Stimulated activated effector memory CD8-positive, alpha-beta T cell treated with anti-CD3 and anti-CD28 coated beads, Interleukin-12 subunit alpha, Interleukin-12 subunit beta, amount 100 ng/mL, for 72 hours (primary cell): Measurements from ENCODE around the gene PLA2G2A.
"Not testable (repeated sequence)": the region's sequence is repeated elsewhere in the genome, so short reads cannot be mapped to it uniquely, and the experiment has no call there.

Experiments
- ATAC-seq: fragments of 150-1000 bp; cut with Tn5 transposase; 2 replicates; pipeline ENCODE4 v1.10.0; 2021
- DNase-seq, 2 donors: peaks; one replicate each; pipeline ENCODE4 v3.0.0; 2021 to 2022; ENCODE audit warnings: low spot score in 2 of 2
- H3K27ac Mint-ChIP-seq: one replicate; pipeline ENCODE4 v1.8.0; 2022; ENCODE audit warnings: mild to moderate bottlenecking, mixed read lengths
- H3K36me3 Mint-ChIP-seq: one replicate; pipeline ENCODE4 v1.8.0; 2022; ENCODE audit warnings: mild to moderate bottlenecking, mixed read lengths
- H3K4me1 Mint-ChIP-seq: one replicate; pipeline ENCODE4 v1.8.0; 2022; ENCODE audit warnings: mixed read lengths
- H3K4me3 Mint-ChIP-seq: one replicate; pipeline ENCODE4 v1.8.0; 2022; ENCODE audit warnings: mild to moderate bottlenecking, mixed read lengths
- H3K9me3 Mint-ChIP-seq: one replicate; pipeline ENCODE4 v1.8.0; 2022; ENCODE audit warnings: mixed read lengths

PLA2G2A gene, protein sequence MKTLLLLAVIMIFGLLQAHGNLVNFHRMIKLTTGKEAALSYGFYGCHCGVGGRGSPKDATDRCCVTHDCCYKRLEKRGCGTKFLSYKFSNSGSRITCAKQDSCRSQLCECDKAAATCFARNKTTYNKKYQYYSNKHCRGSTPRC

GRCh38 chr1:19979494-19979977, at the start of gene PLA2G2A:
PLA2G2A (minus strand) TSS chr1:19979618; CDS start chr1:19978773, 845 bp downstream.
- DNase-seq (no peak), ATAC-seq (no peak)

DNA sequence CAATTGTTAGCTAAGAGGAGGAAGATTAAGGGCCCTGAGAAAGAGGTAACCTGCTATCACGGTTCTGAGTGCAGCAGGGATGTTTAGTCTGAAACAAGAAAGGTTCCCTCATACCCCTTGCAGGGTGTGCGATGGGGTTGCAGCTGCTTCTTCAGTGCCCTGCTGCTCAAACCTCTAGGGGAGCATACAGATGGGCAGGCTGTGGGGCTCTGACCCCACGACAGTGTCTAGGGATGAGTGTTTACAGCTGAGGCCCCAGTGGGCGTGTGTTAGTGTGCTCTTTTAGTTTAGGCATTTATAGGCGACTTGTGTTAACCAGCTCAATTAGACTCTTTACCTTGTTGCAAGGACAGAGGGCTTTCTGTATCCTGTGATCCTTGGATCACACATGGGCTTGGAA, 49.3 kb upstream of the PLA2G2A start:
- Mint-ChIP-seq H3K4me3 (no peak overlapping the region), H3K36me3 (no peaks in the 10 kb centered on the region), H3K4me1 (no peaks in the 10 kb centered on the region), H3K9me3 (no peaks in the 10 kb centered on the region), H3K27ac (no peak overlapping the region)
- DNase-seq, result no peak
- no peak for ATAC-seq

More at GRCh38 chr1:19979494-19979977, at the start of gene PLA2G2A:
- H3K4me1 Mint-ChIP-seq, result no peaks in the 10 kb centered on the region
- H3K27ac Mint-ChIP-seq, result no peak within 1 kb of the TSS
- no peaks in the 10 kb centered on the region for H3K9me3 Mint-ChIP-seq
- H3K36me3 Mint-ChIP-seq, result no peaks in the 10 kb centered on the region
- H3K4me3 Mint-ChIP-seq, result no peak within 1 kb of the TSS

DNA sequence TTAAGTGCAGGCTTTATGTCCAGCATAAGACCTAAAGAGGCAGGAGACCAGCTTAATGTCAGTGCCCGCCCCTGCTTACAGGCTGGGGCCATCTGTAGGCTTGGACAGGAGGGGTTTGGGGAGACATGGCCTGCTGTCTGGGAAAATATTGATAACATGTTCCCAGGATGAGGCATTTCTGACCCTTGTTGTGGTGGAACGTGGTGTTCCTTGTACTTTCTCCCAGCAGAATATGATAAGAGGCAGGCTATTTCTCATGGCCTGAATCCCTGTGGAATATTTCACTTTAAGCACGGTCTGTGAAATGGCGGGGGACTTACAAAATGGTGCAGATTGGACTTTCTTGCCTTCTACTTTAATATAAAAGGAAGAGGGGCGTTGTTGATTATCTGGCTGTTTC, 48.7 kb upstream of the PLA2G2A start:
- Mint-ChIP-seq H3K36me3 (no peaks in the 10 kb centered on the region), H3K9me3 (no peaks in the 10 kb centered on the region), H3K4me1 (no peaks in the 10 kb centered on the region), H3K4me3 (no peak overlapping the region), H3K27ac (no peak overlapping the region)
- ATAC-seq (no peak), DNase-seq (peak in 1 of 2 donors; percentile 13)

- Mint-ChIP-seq H3K36me3 (no peaks in the 10 kb centered on the region), H3K4me1 (no peaks in the 10 kb centered on the region), H3K4me3 (no peak overlapping the region), H3K9me3 (peaks cover 12% of the 10 kb centered on the region), H3K27ac (no peak overlapping the region)
- DNase-seq (no peak), ATAC-seq (no peak)
These were observed 38.3 kb upstream of the PLA2G2A start for GRCh38 chr1:20017741-20018140.

GRCh38 chr1:20014153-20014552, 34.7 kb upstream of the PLA2G2A start:
- H3K4me3 Mint-ChIP-seq, result no peak overlapping the region
- no peaks in the 10 kb centered on the region for H3K4me1 Mint-ChIP-seq
- ATAC-seq, result no peak
- H3K27ac Mint-ChIP-seq, result no peak overlapping the region
- peaks cover 12% of the 10 kb centered on the region for H3K9me3 Mint-ChIP-seq
- DNase-seq, result no peak
- no peaks in the 10 kb centered on the region for H3K36me3 Mint-ChIP-seq

DNA sequence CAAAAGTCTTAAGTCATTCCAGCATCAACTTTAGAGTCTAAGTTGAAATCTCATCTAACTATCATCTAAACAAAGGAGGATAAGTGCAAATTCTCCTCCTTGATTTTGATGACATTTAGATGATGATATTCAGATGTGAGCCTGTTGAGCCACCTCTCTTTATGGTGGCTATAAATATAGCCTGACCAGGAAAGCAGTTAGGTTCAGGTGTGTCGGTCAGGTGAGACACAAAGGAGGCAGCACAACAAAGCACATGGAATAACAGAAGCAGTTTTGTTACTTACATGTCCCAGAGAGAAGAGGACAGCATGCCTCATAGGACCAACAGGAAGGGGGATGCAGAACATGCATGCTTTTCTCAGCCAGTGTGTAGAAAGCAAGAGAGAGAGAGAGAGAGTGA, 30.6 kb upstream of the PLA2G2A start:
- H3K36me3 Mint-ChIP-seq, result no peaks in the 10 kb centered on the region
- no peaks in the 10 kb centered on the region for H3K4me1 Mint-ChIP-seq
- ATAC-seq (no peak), DNase-seq (no peak)
- H3K4me3 Mint-ChIP-seq, result no peak overlapping the region
- peaks cover 2% of the 10 kb centered on the region for H3K9me3 Mint-ChIP-seq
- H3K27ac Mint-ChIP-seq, result no peak overlapping the region

DNA sequence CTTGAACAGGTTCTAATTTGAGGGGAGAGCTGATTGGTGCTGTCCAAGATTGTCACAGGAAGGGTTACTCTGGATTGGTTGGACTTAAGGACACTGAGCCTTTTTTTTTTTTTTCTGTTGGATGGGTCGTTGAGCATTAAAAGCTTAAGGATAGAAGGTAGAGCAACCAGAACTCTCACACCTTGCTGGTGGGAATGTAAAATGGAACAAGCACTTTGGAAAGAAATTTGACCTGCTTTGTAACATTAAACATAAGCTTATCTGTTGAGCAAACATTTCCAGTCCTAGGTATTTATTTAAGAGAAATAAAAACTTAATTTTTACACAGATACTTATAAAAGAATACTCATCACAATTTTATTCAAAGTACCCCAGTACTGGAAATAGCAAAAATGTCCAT, 29.8 kb upstream of the PLA2G2A start:
- DNase-seq (no peak), ATAC-seq (no peak)
- Mint-ChIP-seq H3K36me3 (no peaks in the 10 kb centered on the region), H3K9me3 (peaks cover under 1% of the 10 kb centered on the region), H3K4me1 (no peaks in the 10 kb centered on the region), H3K27ac (no peak overlapping the region), H3K4me3 (no peak overlapping the region)

- no peaks in the 10 kb centered on the region for H3K4me1 Mint-ChIP-seq
- H3K9me3 Mint-ChIP-seq, result peaks cover 3% of the 10 kb centered on the region
- DNase-seq (no peak), ATAC-seq (no peak)
- no peaks in the 10 kb centered on the region for H3K36me3 Mint-ChIP-seq
- H3K4me3 Mint-ChIP-seq, result no peak overlapping the region
- H3K27ac Mint-ChIP-seq, result no peak overlapping the region
These were observed 29.0 kb upstream of the PLA2G2A start for GRCh38 chr1:20008391-20008841.

DNA sequence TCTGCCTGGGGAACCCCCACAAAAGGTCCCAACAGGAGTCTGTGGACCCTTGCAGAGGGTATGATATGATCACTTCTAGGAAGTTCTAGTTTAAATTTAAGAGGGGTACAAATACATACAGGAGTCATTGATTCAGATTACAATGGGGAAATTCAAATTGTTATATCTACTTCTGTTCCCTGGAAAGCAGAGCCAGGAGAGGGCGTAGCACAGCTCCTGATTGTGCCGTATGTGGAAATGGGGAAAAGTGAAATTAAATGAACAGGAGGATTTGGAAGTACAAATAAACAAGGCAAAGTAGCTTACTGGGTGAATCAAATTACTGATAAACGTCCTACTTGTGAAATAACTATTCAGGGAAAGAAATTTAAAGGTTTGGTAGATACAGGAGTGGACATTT, 19.4 kb upstream of the PLA2G2A start:
- H3K9me3 Mint-ChIP-seq, H3K4me1 Mint-ChIP-seq, H3K27ac Mint-ChIP-seq, H3K4me3 Mint-ChIP-seq, ATAC-seq, DNase-seq, H3K36me3 Mint-ChIP-seq: not testable (repeated sequence)

DNA sequence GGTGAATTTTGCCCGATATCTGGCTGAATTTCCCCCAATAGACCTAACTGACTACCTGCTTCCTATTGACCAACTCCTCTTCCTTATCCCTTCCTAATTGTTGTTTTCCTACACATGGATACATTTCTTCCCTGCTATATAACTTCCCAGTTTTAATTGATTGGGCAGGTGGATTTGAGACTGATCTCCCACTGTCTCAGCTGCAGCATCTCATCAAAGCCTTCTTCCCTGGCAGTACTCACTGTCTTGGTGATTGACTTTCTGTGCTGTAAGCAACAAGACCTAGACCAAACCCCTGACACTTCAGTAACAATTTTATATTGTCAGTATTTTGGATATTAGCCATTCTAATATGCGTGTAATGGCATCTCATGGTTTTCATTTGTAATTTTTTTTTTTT, 11.3 kb upstream of the PLA2G2A start:
- Mint-ChIP-seq H3K9me3 (no peaks in the 10 kb centered on the region), H3K27ac (no peak overlapping the region), H3K4me3 (no peak overlapping the region), H3K36me3 (no peaks in the 10 kb centered on the region), H3K4me1 (no peaks in the 10 kb centered on the region)
- no peak for ATAC-seq
- DNase-seq, result no peak

DNA sequence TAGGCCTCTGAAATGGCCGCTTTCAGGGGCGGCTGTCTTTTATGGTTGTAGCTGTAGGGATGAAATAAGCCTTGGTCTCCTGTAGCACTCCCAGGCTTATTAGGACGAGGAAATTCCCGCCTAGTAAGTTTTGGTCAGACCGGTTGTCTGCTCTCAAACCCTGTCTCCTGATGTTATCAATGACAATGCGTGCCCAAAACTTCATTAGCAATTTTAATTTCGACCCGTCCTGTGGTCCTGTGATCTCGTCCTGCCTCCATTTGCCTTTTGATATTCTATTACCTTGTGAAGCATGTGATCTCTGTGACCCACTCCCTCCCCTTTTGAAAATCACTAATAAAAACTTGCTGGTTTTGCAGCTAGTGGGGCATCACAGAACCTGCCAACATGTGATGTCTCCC, 10.8 kb upstream of the PLA2G2A start:
- not testable (repeated sequence) for DNase-seq, H3K4me1 Mint-ChIP-seq, ATAC-seq, H3K9me3 Mint-ChIP-seq, H3K36me3 Mint-ChIP-seq, H3K4me3 Mint-ChIP-seq, H3K27ac Mint-ChIP-seq

GRCh38 chr1:19988267-19989006, 9.0 kb upstream of the PLA2G2A start:
- H3K4me3 Mint-ChIP-seq, result no peak overlapping the region
- H3K27ac Mint-ChIP-seq, result no peak overlapping the region
- H3K9me3 Mint-ChIP-seq, result no peaks in the 10 kb centered on the region
- ATAC-seq, result no peak
- no peaks in the 10 kb centered on the region for H3K4me1 Mint-ChIP-seq
- no peak for DNase-seq
- no peaks in the 10 kb centered on the region for H3K36me3 Mint-ChIP-seq

- no peak for ATAC-seq
- Mint-ChIP-seq H3K36me3 (no peaks in the 10 kb centered on the region), H3K9me3 (no peaks in the 10 kb centered on the region), H3K4me3 (no peak overlapping the region), H3K27ac (no peak overlapping the region), H3K4me1 (no peaks in the 10 kb centered on the region)
- no peak for DNase-seq
These were observed 8.3 kb upstream of the PLA2G2A start for GRCh38 chr1:19987719-19988118.

- not testable (repeated sequence) for H3K4me3 Mint-ChIP-seq, DNase-seq, H3K9me3 Mint-ChIP-seq, H3K4me1 Mint-ChIP-seq, H3K27ac Mint-ChIP-seq, H3K36me3 Mint-ChIP-seq, ATAC-seq
These were observed 5.1 kb upstream of the PLA2G2A start for GRCh38 chr1:19984409-19985016.

DNA sequence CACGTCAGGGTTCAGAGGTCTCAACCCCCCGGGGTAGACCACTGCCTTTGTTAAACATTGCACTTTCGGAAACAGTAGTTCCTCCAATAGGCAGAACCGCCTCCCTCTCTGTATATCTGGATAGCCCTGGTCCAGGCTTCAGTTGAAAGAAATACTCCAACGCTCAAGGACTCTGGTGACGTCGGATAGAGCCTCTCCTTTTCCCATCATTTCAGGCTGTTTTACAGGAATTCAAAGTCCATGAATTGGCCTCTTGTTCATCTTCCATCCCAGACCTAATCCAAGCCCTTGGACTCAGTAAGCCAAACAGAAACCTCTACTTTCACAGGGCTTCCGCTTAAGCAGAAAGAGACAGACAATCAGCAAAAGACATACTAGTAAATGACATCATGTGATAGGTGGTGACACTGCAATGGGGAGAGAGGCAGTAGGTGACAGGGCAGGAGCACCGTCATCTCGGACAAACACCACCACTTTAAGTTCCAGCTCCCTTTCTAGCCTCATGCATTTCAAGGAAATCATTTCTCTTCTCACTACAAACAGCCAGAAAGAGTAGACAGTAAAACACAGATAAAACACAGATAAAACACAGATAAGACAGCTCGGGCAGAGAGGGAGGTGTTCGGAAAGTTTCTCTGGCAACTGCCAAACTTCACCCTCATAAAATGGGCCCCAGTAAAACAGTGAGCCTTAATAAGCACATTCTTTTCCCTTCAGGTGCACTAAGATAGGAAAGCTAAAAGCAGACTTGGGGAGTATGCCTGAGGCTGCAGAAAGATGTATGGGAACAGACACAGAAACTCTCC, 2.3 kb upstream of the PLA2G2A start:
- H3K4me1 Mint-ChIP-seq, result no peaks in the 10 kb centered on the region
- no peak overlapping the region for H3K4me3 Mint-ChIP-seq
- H3K9me3 Mint-ChIP-seq, result no peaks in the 10 kb centered on the region
- no peak overlapping the region for H3K27ac Mint-ChIP-seq
- H3K36me3 Mint-ChIP-seq, result no peaks in the 10 kb centered on the region
- DNase-seq (no peak), ATAC-seq (no peak)
